GM23338 (cell line): ENCODE data around the gene LRMDA.

Experiments
- CTCF ChIP-seq, 2 experiments: fragments of 200-600 bp in 1 of 2; sonication (generic) in 1 of 2; conservative IDR thresholded peaks; 2 replicates each; pipeline versions ENCODE4 v1.5.1 to v1.6.1; 2016 to 2017; ENCODE audit warnings: antibody characterized with exemption in 2 of 2, low read depth in 2 of 2, mild to moderate bottlenecking in 2 of 2, moderate library complexity in 1 of 2
- ETS1 ChIP-seq: IDR thresholded peaks from 2 replicates; pipeline ENCODE4 v1.6.1; 2016; ENCODE audit warnings: antibody characterized with exemption
- EZH2 ChIP-seq: fragments of 200-600 bp; sonication (generic); IDR thresholded peaks from one replicate; pipeline ENCODE4 v1.8.0; 2017; ENCODE audit warnings: antibody characterized with exemption, mild to moderate bottlenecking, low read depth; ENCODE audit not compliant: unreplicated experiment
- EZH2phosphoT487 ChIP-seq: fragments of 200-600 bp; sonication (generic); IDR thresholded peaks from one replicate; pipeline ENCODE4 v1.8.1; 2018; ENCODE audit warnings: antibody characterized with exemption; ENCODE audit not compliant: unreplicated experiment
- JUNB ChIP-seq: IDR thresholded peaks from one replicate; pipeline ENCODE4 v1.6.1; 2016; ENCODE audit warnings: antibody characterized with exemption; ENCODE audit not compliant: unreplicated experiment
- POLR2AphosphoS5 ChIP-seq: IDR thresholded peaks from 2 replicates; pipeline ENCODE4 v1.6.1; 2016; ENCODE audit warnings: antibody characterized with exemption, low read depth
- REST ChIP-seq: IDR thresholded peaks from one replicate; pipeline ENCODE4 v1.6.1; 2018; ENCODE audit warnings: antibody characterized with exemption; ENCODE audit not compliant: unreplicated experiment
- STAT1 ChIP-seq: IDR thresholded peaks from one replicate; pipeline ENCODE4 v1.6.1; 2016; ENCODE audit warnings: antibody characterized with exemption; ENCODE audit not compliant: unreplicated experiment

- TF ChIP-seq CTCF (conservative IDR thresholded peaks at IDR 0.05; ENCODE audit: low read depth in 2 of 2) (no peak), EZH2 (no peak), ETS1 (no peak), POLR2AphosphoS5 (peak; percentile 53), STAT1 (no peak), REST (no peak), EZH2phosphoT487 (no peak), JUNB (no peak)
Observed at GRCh38 chr10:75417522-75417927, 13.9 kb upstream of the LRMDA start.
